GM23248 (cell line): ENCODE results near the gene ASS1. TPM values are rescaled to one million over a fixed set of nuclear protein-coding genes. Genes with fewer than 3 reads are reported as not detected.

Source experiments
- DNase-seq: peaks from one replicate; pipeline ENCODE4 v3.0.0-alpha.2; 2015
- H2AFZ ChIP-seq: fragments of 200-600 bp; sonication (generic); 2 replicates; pipeline ENCODE4 v1.6.1; 2016; ENCODE audit warnings: antibody characterized with exemption
- H3F3A ChIP-seq: fragments of 200-600 bp; sonication (generic); 2 replicates; pipeline ENCODE4 v1.6.1; 2016; ENCODE audit warnings: mild to moderate bottlenecking, antibody characterized with exemption, mixed run types; ENCODE audit not compliant: insufficient read depth
- H3K27ac ChIP-seq: fragments of 200-600 bp; sonication (generic); 2 replicates; pipeline ENCODE4 v1.5.1; 2016; ENCODE audit warnings: mild to moderate bottlenecking
- H3K27me3 ChIP-seq: fragments of 200-600 bp; sonication (generic); replicated peaks from 2 replicates; pipeline ENCODE4 v1.6.1; 2016; ENCODE audit warnings: mild to moderate bottlenecking; ENCODE audit not compliant: insufficient read depth
- H3K36me3 ChIP-seq: fragments of 200-600 bp; sonication (generic); 2 replicates; pipeline ENCODE4 v1.6.1; 2016; ENCODE audit warnings: low read depth, mild to moderate bottlenecking
- H3K4me1 ChIP-seq: fragments of 200-600 bp; sonication (generic); 2 replicates; pipeline ENCODE4 v1.6.1; 2016; ENCODE audit warnings: mild to moderate bottlenecking; ENCODE audit not compliant: insufficient read depth
- H3K4me2 ChIP-seq: fragments of 200-600 bp; sonication (generic); one replicate; pipeline ENCODE4 v1.6.1; 2016; ENCODE audit warnings: mild to moderate bottlenecking; ENCODE audit not compliant: unreplicated experiment
- H3K4me3 ChIP-seq: fragments of 200-600 bp; sonication (generic); 2 replicates; pipeline ENCODE4 v1.5.1; 2016; ENCODE audit warnings: mild to moderate bottlenecking
- H3K79me2 ChIP-seq: fragments of 200-600 bp; sonication (generic); 2 replicates; pipeline ENCODE4 v1.6.1; 2016; ENCODE audit warnings: mild to moderate bottlenecking; ENCODE audit not compliant: insufficient read depth
- H3K9ac ChIP-seq: fragments of 200-600 bp; sonication (generic); 2 replicates; pipeline ENCODE4 v1.6.1; 2016; ENCODE audit warnings: mild to moderate bottlenecking
- H3K9me2 ChIP-seq: fragments of 200-600 bp; sonication (generic); 2 replicates; pipeline ENCODE4 v1.6.1; 2016; ENCODE audit warnings: mixed run types, mild to moderate bottlenecking, moderate library complexity; ENCODE audit not compliant: insufficient read depth
- H3K9me3 ChIP-seq: fragments of 200-600 bp; sonication (generic); one replicate; pipeline ENCODE4 v1.6.1; 2017; ENCODE audit warnings: low read depth
- H4K20me1 ChIP-seq: fragments of 200-600 bp; sonication (generic); 2 replicates; pipeline ENCODE4 v1.6.0; 2016; ENCODE audit not compliant: insufficient read depth
- EZH2 ChIP-seq: fragments of 200-600 bp; sonication (generic); IDR thresholded peaks from 2 replicates; pipeline ENCODE4 v1.6.1; 2018; ENCODE audit warnings: antibody characterized with exemption, mild to moderate bottlenecking; ENCODE audit not compliant: insufficient read depth, poor library complexity, severe bottlenecking
- EZH2phosphoT487 ChIP-seq: fragments of 200-600 bp; sonication (generic); IDR thresholded peaks from 2 replicates; pipeline ENCODE4 v1.6.1; 2018; ENCODE audit warnings: antibody characterized with exemption, moderate library complexity, mild to moderate bottlenecking, low read depth; ENCODE audit not compliant: insufficient read depth
- WGBS, 2 experiments: methylation state at CpG; one replicate each; pipeline ENCODE4 v1.1.6; 2015 to 2017; ENCODE audit warnings: low lambda C conversion rate in 2 of 2, low coverage in 1 of 2; ENCODE audit errors: missing lambda C conversion rate in 2 of 2; 5-methylcytosine and 5-hydroxymethylcytosine counted together
- in situ Hi-C: fragments of 300-500 bp; cut with MboI; formaldehyde crosslinking; loops from 2 replicates; pipeline ENCODE4 v1.15.0; 2020
- polyA plus RNA-seq: library from polyadenylated mRNA; unstranded; fragments of >200 nt; fragmentation: Nextera tagmentation; extraction: Ambion mirVana; gene quantifications from 2 replicates; pipeline ENCODE4 v1.2.1, GENCODE V29; 2016
- total RNA-seq: library from RNA; depleted of rRNA; stranded (reverse); fragments of >200 nt; shearing (Covaris generic); gene quantifications from 2 replicates; pipeline ENCODE4 v1.2.3, GENCODE V29; 2014

The ASS1 gene
- total and polyA plus RNA-seq, 2 experiments from 2014 or later = 124 to 216 TPM

DNA sequence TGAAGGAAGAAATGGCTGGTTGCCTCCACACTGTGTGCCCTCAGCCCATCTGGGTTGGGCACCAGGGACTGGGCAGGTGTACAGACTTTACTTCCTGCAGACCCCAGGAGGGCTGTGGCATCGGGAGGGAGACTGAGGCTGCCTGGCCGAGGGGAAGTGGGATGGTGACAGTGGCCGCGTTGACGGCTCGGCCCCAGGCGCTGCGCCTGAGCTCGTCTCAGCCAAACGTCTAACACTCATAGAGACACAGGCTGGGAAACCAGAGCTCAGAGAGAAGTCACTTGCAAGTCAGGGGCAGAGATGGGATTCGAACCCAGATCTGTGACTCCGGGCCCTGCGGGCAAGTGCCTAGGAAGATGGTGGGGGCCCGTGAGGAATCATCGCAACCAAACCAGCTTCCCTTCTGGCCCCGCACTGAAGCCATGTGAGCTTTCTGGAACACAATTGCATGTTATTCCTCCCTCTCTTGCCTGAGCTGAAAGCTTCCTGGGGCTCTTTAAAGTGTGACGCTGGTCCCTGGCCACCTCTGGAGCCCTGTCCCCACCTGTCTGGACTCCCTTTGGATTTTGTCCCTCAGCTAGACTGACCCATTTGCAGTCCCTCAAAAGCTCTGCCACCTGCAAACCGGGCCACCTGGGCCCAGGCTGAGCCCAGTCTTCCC is 81.6 kb downstream of the ASS1 start:
- no peak for DNase-seq
- no peaks in the 10 kb centered on the region for H3K9me3 ChIP-seq
- WGBS, 2 experiments = 70 to 73% methylated on average over 18 of the region's 18 CpGs
- in situ Hi-C loops = no loop called here
- H3K27me3 ChIP-seq = 0 out of 2 replicates have a peak, but pooled peaks cover 17% of the 10 kb centered on the region
- no peak overlapping the region for H3K4me2 ChIP-seq
- no peaks in the 10 kb centered on the region for H4K20me1 ChIP-seq
- no peaks in the 10 kb centered on the region for H3K9me2 ChIP-seq
- no peaks in the 10 kb centered on the region for H3K79me2 ChIP-seq
- H2AFZ ChIP-seq = no peak overlapping the region
- H3K9ac ChIP-seq = no peak overlapping the region
- no peaks in the 10 kb centered on the region for H3K4me1 ChIP-seq
- H3K27ac ChIP-seq = no peak overlapping the region
- H3F3A ChIP-seq = no peaks in the 10 kb centered on the region
- H3K4me3 ChIP-seq = no peak overlapping the region
- no peaks in the 10 kb centered on the region for H3K36me3 ChIP-seq
- no peak for TF ChIP-seq EZH2phosphoT487
- TF ChIP-seq EZH2 = no peak

DNA sequence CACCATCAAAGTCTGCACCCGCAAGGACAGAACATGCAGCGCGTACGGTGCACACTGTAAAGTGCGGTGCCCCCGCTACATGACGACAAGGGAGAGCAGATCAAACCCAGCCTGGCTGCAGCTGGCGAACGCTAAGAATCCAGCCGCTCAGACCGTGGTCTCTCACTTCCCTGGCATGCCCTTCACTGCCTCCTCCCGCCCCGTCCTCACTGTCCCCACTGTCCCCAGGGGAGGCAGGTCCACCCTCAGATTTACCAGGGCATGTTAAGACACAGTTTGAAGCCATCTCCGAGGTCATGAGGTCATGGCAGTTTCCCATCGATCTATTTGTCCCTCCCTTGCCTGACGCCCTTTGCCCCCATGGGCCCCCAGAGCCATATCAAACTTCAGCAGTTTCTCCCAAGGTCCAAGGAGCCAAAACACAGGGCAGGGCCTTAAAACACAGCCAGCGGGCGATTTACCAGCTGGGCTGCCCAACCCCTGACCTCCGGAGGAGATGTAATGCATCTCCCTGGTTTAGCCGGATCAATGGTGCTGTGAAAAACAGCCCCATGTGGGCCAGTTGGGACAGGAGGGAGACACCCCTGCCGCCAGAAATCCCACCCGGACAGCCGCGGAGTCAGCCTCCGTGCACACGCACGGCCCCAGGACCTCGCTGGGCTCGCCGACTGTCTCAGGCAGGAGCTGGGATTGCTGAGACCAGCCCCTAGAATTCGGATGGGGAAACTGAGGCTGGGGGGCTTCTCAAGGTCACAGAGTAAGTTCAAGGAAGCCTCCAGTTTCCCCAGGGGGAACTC is 82.3 kb downstream of the ASS1 start:
- H3K27me3 ChIP-seq = 0 out of 2 replicates have a peak, but pooled peaks cover 17% of the 10 kb centered on the region
- in situ Hi-C loops = no loop called here

DNA sequence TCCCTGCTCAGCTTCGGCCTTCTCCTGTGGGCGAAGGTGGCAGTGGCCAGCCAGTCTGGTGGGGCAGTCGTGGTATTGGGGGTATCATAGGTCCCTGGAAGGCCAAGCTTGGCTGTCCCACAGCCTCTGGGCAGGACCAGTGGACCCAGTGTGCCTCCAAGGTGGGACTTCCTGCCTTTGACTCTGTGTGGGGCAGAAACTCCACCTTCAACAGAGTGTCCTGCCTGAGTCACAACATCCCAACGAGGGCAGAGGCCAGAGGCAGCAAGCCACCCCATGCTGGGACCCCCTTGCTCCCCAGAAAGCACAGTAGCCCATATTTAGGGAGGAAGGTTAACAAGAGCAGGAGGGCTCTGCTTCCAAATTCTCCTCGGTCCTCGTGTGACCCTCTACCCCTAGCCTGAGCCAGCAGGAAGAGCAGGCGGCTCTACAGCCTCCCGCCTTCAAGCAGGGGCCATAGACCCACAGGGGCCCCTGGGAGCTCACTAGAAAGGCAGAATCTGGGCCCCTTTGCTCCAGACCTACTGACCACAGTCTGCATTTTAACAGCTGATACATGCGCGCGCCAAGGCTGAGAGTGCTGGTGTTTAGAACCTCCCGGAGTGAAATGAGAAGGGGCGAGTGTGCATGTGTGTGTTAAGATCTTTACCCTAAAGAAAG is 83.0 kb downstream of the ASS1 start:
- WGBS, 2 experiments = 80 to 83% methylated on average over 13 of the region's 13 CpGs
- DNase-seq = no peak
- in situ Hi-C loops = no loop called here
- Histone ChIP-seq H3K36me3 (no peaks in the 10 kb centered on the region), H3K27me3 (0 out of 2 replicates have a peak, but pooled peaks cover 17% of the 10 kb centered on the region), H3K9me2 (no peaks in the 10 kb centered on the region), H3K27ac (no peak overlapping the region), H3K4me2 (no peak overlapping the region), H3K9me3 (no peaks in the 10 kb centered on the region), H4K20me1 (no peaks in the 10 kb centered on the region), H3K4me3 (no peak overlapping the region), H3K9ac (no peak overlapping the region), H3K4me1 (no peaks in the 10 kb centered on the region), H3F3A (no peaks in the 10 kb centered on the region), H2AFZ (no peak overlapping the region), H3K79me2 (no peaks in the 10 kb centered on the region)
- TF ChIP-seq EZH2phosphoT487 (no peak), EZH2 (no peak)

More for the DNA sequence above, 82.3 kb downstream of the ASS1 start:
- Histone ChIP-seq H3K79me2 (no peaks in the 10 kb centered on the region), H4K20me1 (no peaks in the 10 kb centered on the region), H3K9me3 (no peaks in the 10 kb centered on the region), H3K9me2 (no peaks in the 10 kb centered on the region), H2AFZ (no peak overlapping the region), H3K4me2 (no peak overlapping the region), H3K4me1 (no peaks in the 10 kb centered on the region), H3K9ac (no peak overlapping the region), H3F3A (no peaks in the 10 kb centered on the region), H3K4me3 (no peak overlapping the region), H3K36me3 (no peaks in the 10 kb centered on the region), H3K27ac (no peak overlapping the region)
- TF ChIP-seq EZH2 (no peak), EZH2phosphoT487 (no peak)
- DNase-seq = no peak
- WGBS, 2 experiments = 56 to 58% methylated on average over 31 of the region's 31 CpGs

DNA sequence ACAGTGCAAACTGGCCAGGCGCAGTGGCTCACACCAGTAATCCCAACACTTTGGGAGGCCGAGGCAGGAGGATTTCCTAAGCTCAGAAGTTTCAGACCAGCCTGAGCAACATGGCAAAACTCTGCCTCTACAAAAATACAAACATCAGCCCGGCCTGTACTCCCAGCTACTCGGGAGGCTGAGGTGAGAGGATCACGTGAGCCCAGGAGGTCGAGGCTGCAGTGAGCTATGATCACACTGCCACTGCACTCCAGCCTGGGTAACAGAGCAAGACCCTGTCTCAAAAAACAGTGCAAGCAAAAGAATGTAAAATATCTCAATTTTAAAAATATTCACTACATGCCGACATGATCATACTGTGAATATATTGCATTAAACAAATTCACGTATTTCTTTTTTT is 83.9 kb downstream of the ASS1 start:
- Histone ChIP-seq H3K79me2 (no peaks in the 10 kb centered on the region), H3K9ac (no peak overlapping the region), H3K4me3 (no peak overlapping the region), H3K4me1 (no peaks in the 10 kb centered on the region), H3K27ac (no peak overlapping the region), H3K4me2 (no peak overlapping the region), H2AFZ (no peak overlapping the region), H3K36me3 (no peaks in the 10 kb centered on the region), H3F3A (no peaks in the 10 kb centered on the region), H3K9me2 (no peaks in the 10 kb centered on the region), H4K20me1 (no peaks in the 10 kb centered on the region), H3K27me3 (0 out of 2 replicates have a peak, but pooled peaks cover 17% of the 10 kb centered on the region), H3K9me3 (no peaks in the 10 kb centered on the region)
- DNase-seq = no peak
- TF ChIP-seq EZH2phosphoT487 = no peak
- TF ChIP-seq EZH2 = no peak
- in situ Hi-C loops = no loop called here
- 80% methylated on average over 8 of the region's 8 CpGs for WGBS, 2 experiments
